Upper lobe of left lung (tissue), 4 donors: ENCODE measurements around the gene C1QL1.

Experiments
- POLR2A ChIP-seq, 4 donors: fragments of 450-650 bp; IDR thresholded peaks; one replicate each; pipeline ENCODE4 v1.5.1; 2016 to 2017; ENCODE audit warnings: antibody characterized with exemption in 4 of 4, mild to moderate bottlenecking in 2 of 4
- POLR2AphosphoS5 ChIP-seq, 2 donors: sonication (generic); formaldehyde crosslinking; IDR thresholded peaks; one replicate each; pipeline ENCODE4 v1.5.1; 2017; ENCODE audit warnings: antibody characterized with exemption in 2 of 2
- TF ChIP-seq, protein P1 (sequence below), 6 experiments: fragments of 450-650 bp in 4 of 6; fragments of 200-600 bp in 2 of 6; sonication (generic) in 2 of 6; IDR thresholded peaks; one replicate each; pipeline ENCODE4 v1.5.1; 2016 to 2019; ENCODE audit warnings: antibody characterized with exemption in 6 of 6

DNA sequence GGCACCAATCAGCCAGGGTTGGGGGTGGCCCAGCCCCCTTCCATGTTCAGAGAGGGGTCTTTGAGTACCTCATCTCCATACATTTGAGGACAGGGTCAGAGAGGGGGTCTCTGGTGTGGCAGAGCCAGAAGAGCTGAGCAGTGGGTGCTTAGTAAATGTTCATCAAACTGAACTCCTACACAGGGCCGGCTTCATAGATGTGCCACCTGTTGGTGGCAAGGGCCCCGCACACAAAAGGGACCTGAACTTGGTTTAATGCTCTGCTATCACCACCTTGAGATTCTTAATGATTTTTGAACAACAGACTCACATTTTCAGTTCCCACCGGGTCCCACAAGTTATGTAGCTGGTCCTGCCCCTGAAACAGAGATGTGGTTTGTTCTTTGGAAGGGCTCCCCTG lies 9.0 kb upstream of the C1QL1 start:
- TF ChIP-seq, protein P1, sequence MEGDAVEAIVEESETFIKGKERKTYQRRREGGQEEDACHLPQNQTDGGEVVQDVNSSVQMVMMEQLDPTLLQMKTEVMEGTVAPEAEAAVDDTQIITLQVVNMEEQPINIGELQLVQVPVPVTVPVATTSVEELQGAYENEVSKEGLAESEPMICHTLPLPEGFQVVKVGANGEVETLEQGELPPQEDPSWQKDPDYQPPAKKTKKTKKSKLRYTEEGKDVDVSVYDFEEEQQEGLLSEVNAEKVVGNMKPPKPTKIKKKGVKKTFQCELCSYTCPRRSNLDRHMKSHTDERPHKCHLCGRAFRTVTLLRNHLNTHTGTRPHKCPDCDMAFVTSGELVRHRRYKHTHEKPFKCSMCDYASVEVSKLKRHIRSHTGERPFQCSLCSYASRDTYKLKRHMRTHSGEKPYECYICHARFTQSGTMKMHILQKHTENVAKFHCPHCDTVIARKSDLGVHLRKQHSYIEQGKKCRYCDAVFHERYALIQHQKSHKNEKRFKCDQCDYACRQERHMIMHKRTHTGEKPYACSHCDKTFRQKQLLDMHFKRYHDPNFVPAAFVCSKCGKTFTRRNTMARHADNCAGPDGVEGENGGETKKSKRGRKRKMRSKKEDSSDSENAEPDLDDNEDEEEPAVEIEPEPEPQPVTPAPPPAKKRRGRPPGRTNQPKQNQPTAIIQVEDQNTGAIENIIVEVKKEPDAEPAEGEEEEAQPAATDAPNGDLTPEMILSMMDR (IDR thresholded peaks at IDR 0.05), result no peak
- no peak for TF ChIP-seq POLR2AphosphoS5 (IDR thresholded peaks at IDR 0.05)
- no peak for TF ChIP-seq POLR2A (IDR thresholded peaks at IDR 0.05)
